ENCODE results near the gene SEH1L.

The SEH1L gene

GRCh38 chr18:12944709-12945108 lies 3.1 kb upstream of the SEH1L start:
- TF ChIP-seq, protein P1, sequence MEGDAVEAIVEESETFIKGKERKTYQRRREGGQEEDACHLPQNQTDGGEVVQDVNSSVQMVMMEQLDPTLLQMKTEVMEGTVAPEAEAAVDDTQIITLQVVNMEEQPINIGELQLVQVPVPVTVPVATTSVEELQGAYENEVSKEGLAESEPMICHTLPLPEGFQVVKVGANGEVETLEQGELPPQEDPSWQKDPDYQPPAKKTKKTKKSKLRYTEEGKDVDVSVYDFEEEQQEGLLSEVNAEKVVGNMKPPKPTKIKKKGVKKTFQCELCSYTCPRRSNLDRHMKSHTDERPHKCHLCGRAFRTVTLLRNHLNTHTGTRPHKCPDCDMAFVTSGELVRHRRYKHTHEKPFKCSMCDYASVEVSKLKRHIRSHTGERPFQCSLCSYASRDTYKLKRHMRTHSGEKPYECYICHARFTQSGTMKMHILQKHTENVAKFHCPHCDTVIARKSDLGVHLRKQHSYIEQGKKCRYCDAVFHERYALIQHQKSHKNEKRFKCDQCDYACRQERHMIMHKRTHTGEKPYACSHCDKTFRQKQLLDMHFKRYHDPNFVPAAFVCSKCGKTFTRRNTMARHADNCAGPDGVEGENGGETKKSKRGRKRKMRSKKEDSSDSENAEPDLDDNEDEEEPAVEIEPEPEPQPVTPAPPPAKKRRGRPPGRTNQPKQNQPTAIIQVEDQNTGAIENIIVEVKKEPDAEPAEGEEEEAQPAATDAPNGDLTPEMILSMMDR (conservative IDR thresholded peaks at IDR 0.05), result no peak
- no peak overlapping the region for H3K27ac ChIP-seq

DNA sequence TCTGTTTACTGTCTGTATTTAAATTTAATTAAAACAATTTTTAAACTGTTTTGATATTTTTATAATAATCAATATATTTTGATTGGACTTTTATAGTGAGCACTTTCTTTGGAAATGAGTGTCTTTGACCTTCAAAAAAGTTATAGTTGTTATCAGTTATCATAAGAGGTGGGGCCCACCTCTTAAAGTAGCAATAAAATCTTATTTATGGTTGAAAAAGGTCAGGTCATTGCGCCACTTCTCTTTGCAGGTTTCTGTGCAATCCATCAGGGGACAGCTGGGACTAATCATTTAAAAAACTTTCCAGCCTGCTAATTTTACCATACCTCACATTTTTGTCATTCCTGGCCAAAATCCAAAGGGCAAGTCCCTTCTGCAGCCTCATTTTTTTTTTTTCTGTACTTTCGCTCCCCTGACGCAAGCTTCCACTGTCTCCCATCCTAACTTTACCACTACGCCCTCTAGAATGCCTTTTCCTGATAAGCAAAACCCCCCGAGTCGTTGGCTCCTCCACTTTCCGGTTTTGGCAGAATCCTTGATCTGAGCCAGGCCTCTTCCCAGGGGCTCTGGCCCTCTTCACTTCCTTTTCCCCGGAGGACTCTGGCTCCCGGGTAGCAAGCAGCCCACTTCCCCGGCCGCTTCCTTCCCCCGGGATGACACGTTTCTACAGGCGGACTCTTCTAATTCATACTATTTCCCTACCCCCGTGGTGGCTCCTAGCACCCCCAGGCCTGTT lies 1.1 kb upstream of the SEH1L start:
- H3K27ac ChIP-seq, result peak overlapping the region; percentile 88
- TF ChIP-seq, protein P1 (conservative IDR thresholded peaks at IDR 0.05), result no peak

GRCh38 chr18:12948050-12948804 lies 416 bp downstream of the SEH1L start:
- TF ChIP-seq, protein P1 (conservative IDR thresholded peaks at IDR 0.05), result no peak
- peak overlapping the region; percentile 88 for H3K27ac ChIP-seq

- TF ChIP-seq, protein P1 (conservative IDR thresholded peaks at IDR 0.05), result no peak
- H3K27ac ChIP-seq, result no peak overlapping the region
Measured at GRCh38 chr18:12958478-12958877, 10.7 kb downstream of the SEH1L start.

DNA sequence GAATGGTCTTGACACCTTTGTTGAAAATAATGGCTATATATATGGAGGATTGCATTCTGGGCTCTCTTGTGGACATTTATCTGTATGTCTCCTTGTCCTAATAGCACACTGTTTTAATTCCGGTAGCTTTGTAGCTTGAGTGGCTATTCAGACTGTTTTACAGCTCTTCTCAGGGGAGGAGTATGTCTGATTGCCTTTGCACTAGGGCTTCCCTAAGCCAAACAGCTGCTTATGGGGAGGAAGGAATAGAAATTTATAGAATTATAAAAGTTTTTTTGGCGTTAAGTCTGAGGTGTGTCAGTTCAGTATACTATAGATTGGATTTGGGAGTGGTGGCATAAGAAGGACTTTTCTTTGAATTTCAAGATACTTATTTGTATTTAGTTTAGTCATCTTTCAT lies 12.6 kb downstream of the SEH1L start:
- H3K27ac ChIP-seq, result no peak overlapping the region
- TF ChIP-seq, protein P1 (conservative IDR thresholded peaks at IDR 0.05), result no peak

DNA sequence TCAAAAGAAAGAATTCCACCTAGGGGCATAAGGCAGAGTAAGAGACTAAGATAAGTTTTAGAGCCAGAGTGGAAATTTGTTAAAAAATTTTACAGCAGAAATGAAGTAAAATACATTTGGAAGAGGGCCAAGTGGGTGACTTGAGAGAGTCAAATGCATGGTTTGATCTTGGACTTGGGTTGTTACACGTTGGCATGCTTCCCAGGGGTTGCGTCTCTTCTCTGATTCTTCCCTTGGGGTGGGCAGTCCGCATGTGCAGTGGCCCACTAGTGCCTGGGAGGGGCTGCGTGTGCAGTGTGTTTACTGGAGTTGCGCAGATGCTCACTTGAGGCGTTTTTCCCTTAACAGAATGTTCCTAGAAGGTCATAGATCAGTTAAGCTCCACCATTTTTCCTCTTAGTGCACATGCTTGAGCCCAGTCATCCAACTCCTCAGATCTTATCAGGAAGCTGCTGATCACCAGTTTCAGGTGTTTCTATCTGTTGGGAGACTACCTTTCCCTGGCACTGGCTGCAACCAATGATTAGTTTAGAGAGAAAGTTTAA lies 13.1 kb downstream of the SEH1L start:
- TF ChIP-seq, protein P1 (conservative IDR thresholded peaks at IDR 0.05), result no peak
- H3K27ac ChIP-seq, result no peak overlapping the region

- TF ChIP-seq, protein P1 (conservative IDR thresholded peaks at IDR 0.05), result no peak
- H3K27ac ChIP-seq, result no peak overlapping the region
Measured at GRCh38 chr18:12963069-12963468, 15.3 kb downstream of the SEH1L start.

All from VCaP (cell line).